Measurements from ENCODE around the gene NECTIN1. TPM values are rescaled to one million over a fixed set of nuclear protein-coding genes. Genes with fewer than 3 reads are reported as not detected.

NECTIN1 gene
- total RNA-seq, 2 donors from 2014 or later = 29.3 to 45.3 TPM

- H3K27me3 Mint-ChIP-seq (ENCODE audit: insufficient read depth) = peaks cover 12% of the 10 kb centered on the region
- Histone ChIP-seq H3K4me3 (ENCODE audit: low read length) (no peak overlapping the region), H3K9ac (ENCODE audit: extremely low read depth, low read length, poor library complexity, severe bottlenecking) (no peak overlapping the region), H3K9me3 (ENCODE audit: control insufficient read depth, low read length) (no peaks in the 10 kb centered on the region), H3K36me3 (ENCODE audit: control insufficient read depth, insufficient read depth, low read length) (no peaks in the 10 kb centered on the region), H3K27ac (ENCODE audit: low read depth, low read length) (peak overlapping the region; percentile 54), H3K4me1 (ENCODE audit: control insufficient read depth, insufficient read depth, low read length) (peaks cover 14% of the 10 kb centered on the region), H3K27me3 (ENCODE audit: control insufficient read depth, insufficient read depth, low read length, poor library complexity, severe bottlenecking) (peaks cover 26% of the 10 kb centered on the region)
- H3K4me1 Mint-ChIP-seq = peaks cover 55% of the 10 kb centered on the region
- H3K27ac Mint-ChIP-seq = no peak overlapping the region
- peak; percentile 90 for DNase-seq
- no peak overlapping the region for H3K4me3 Mint-ChIP-seq
- TF ChIP-seq CTCF (conservative IDR thresholded peaks at IDR 0.05) = peak; percentile 85
- peaks cover 3% of the 10 kb centered on the region for H3K36me3 Mint-ChIP-seq (ENCODE audit: low read depth)
- 66 to 81% methylated on average over 11 to 13 of the region's 13 CpGs for WGBS, 2 experiments (ENCODE audit: insufficient coverage in 1 of 2, insufficient read length in 1 of 2)
- no peaks in the 10 kb centered on the region for H3K9me3 Mint-ChIP-seq
Observed at GRCh38 chr11:119721129-119722120, 7.6 kb downstream of the NECTIN1 start.

- Mint-ChIP-seq H3K36me3 (ENCODE audit: low read depth) (peaks cover 3% of the 10 kb centered on the region), H3K27me3 (ENCODE audit: insufficient read depth) (peaks cover 12% of the 10 kb centered on the region), H3K27ac (no peak overlapping the region), H3K4me3 (no peak overlapping the region), H3K9me3 (no peaks in the 10 kb centered on the region), H3K4me1 (peaks cover 52% of the 10 kb centered on the region)
- WGBS, 2 experiments (ENCODE audit: insufficient coverage in 1 of 2, insufficient read length in 1 of 2) = 91 to 94% methylated on average over 14 to 18 of the region's 18 CpGs
- H3K27ac ChIP-seq (ENCODE audit: low read depth, low read length) = no peak overlapping the region
- TF ChIP-seq CTCF (conservative IDR thresholded peaks at IDR 0.05) = no peak
- DNase-seq = no peak
- no peaks in the 10 kb centered on the region for H3K36me3 ChIP-seq (ENCODE audit: control insufficient read depth, insufficient read depth, low read length)
- H3K9ac ChIP-seq (ENCODE audit: extremely low read depth, low read length, poor library complexity, severe bottlenecking) = no peak overlapping the region
- no peak overlapping the region for H3K4me3 ChIP-seq (ENCODE audit: low read length)
- peaks cover 26% of the 10 kb centered on the region for H3K27me3 ChIP-seq (ENCODE audit: control insufficient read depth, insufficient read depth, low read length, poor library complexity, severe bottlenecking)
- H3K9me3 ChIP-seq (ENCODE audit: control insufficient read depth, low read length) = no peaks in the 10 kb centered on the region
- H3K4me1 ChIP-seq (ENCODE audit: control insufficient read depth, insufficient read depth, low read length) = peaks cover 10% of the 10 kb centered on the region
Observed at GRCh38 chr11:119720311-119720913, 8.6 kb downstream of the NECTIN1 start.

- H3K4me3 Mint-ChIP-seq = no peak overlapping the region
- no peaks in the 10 kb centered on the region for H3K9me3 Mint-ChIP-seq
- H3K4me1 Mint-ChIP-seq = peaks cover 50% of the 10 kb centered on the region
- no peak overlapping the region for H3K9ac ChIP-seq (ENCODE audit: extremely low read depth, low read length, poor library complexity, severe bottlenecking)
- TF ChIP-seq CTCF (conservative IDR thresholded peaks at IDR 0.05) = no peak
- H3K27me3 Mint-ChIP-seq (ENCODE audit: insufficient read depth) = peaks cover 10% of the 10 kb centered on the region
- H3K9me3 ChIP-seq (ENCODE audit: control insufficient read depth, low read length) = no peaks in the 10 kb centered on the region
- H3K36me3 ChIP-seq (ENCODE audit: control insufficient read depth, insufficient read depth, low read length) = no peaks in the 10 kb centered on the region
- H3K4me1 ChIP-seq (ENCODE audit: control insufficient read depth, insufficient read depth, low read length) = peaks cover 10% of the 10 kb centered on the region
- no peak overlapping the region for H3K4me3 ChIP-seq (ENCODE audit: low read length)
- no peak for DNase-seq
- H3K36me3 Mint-ChIP-seq (ENCODE audit: low read depth) = peaks cover 3% of the 10 kb centered on the region
- H3K27ac Mint-ChIP-seq = no peak overlapping the region
- peaks cover 26% of the 10 kb centered on the region for H3K27me3 ChIP-seq (ENCODE audit: control insufficient read depth, insufficient read depth, low read length, poor library complexity, severe bottlenecking)
- WGBS, 2 experiments (ENCODE audit: insufficient coverage in 1 of 2, insufficient read length in 1 of 2) = 74 to 84% methylated on average over 13 to 14 of the region's 14 CpGs
- peak overlapping the region; percentile 82 for H3K27ac ChIP-seq (ENCODE audit: low read depth, low read length)
Observed at GRCh38 chr11:119717839-119718534, 11.0 kb downstream of the NECTIN1 start.

Measured in endodermal cell (in vitro differentiated cells).